Liver (tissue), 3 donors: ENCODE measurements around the gene CCNK.

Experiments
- FOXA1 ChIP-seq: IDR thresholded peaks from 2 replicates; pipeline ENCODE4 v1.6.1; 2016; ENCODE audit warnings: antibody characterized with exemption
- GABPA ChIP-seq, 2 donors: IDR thresholded peaks in 1 of 2; conservative IDR thresholded peaks in 1 of 2; 2 replicates each; pipeline ENCODE4 v1.6.1; 2016; ENCODE audit warnings: antibody characterized with exemption in 2 of 2, mild to moderate bottlenecking in 1 of 2, moderate library complexity in 1 of 2
- JUND ChIP-seq, 2 donors: IDR thresholded peaks; 2 replicates each; pipeline ENCODE4 v1.6.1; 2016; ENCODE audit warnings: antibody characterized with exemption in 2 of 2
- NR2F2 ChIP-seq: IDR thresholded peaks from 2 replicates; pipeline ENCODE4 v1.6.1; 2016; ENCODE audit warnings: antibody characterized with exemption
- SP1 ChIP-seq: IDR thresholded peaks from 2 replicates; pipeline ENCODE4 v1.6.1; 2018; ENCODE audit warnings: antibody characterized with exemption, mild to moderate bottlenecking
- TAF1 ChIP-seq: conservative IDR thresholded peaks from 2 replicates; pipeline ENCODE4 v1.6.1; 2016; ENCODE audit warnings: antibody characterized with exemption, mild to moderate bottlenecking
- YY1 ChIP-seq: IDR thresholded peaks from 2 replicates; pipeline ENCODE4 v1.6.1; 2016; ENCODE audit warnings: antibody characterized with exemption, mild to moderate bottlenecking
- TF ChIP-seq, protein P1 (sequence below): IDR thresholded peaks from 2 replicates; pipeline ENCODE4 v1.6.1; 2016; ENCODE audit warnings: antibody characterized with exemption
- TF ChIP-seq, protein P2 (sequence below): fragments of 150-350 bp; IDR thresholded peaks from 2 replicates; pipeline ENCODE4 v1.5.1; 2017; ENCODE audit warnings: improper control_type of control experiment, low read depth, low read length; ENCODE audit not compliant: missing input control
- TF ChIP-seq, protein P3 (sequence below): IDR thresholded peaks from 2 replicates; pipeline ENCODE4 v1.6.1; 2016; ENCODE audit warnings: antibody characterized with exemption
- donor health status: healthy.
- donor health status: healthy.

DNA sequence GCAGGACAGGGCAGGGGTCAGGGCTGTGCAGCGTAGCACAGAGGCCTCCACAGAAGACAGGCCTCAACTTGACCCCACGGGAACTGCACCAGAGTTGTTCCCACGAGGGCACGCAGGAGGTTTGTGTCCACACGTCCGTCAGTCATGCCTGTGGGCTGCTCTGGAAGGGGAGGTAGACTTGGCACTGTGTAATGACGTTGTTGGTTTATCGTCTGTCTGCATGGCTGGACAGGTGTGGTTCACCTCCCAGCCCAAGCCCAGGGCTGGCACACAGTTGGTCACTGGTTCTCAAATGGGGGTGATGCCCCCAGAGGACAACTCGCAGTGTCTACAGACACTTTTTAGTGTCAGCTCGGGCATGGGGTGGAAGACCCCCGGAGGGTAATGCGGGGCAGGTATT is 45.8 kb downstream of the CCNK start:
- TF ChIP-seq, protein P1, sequence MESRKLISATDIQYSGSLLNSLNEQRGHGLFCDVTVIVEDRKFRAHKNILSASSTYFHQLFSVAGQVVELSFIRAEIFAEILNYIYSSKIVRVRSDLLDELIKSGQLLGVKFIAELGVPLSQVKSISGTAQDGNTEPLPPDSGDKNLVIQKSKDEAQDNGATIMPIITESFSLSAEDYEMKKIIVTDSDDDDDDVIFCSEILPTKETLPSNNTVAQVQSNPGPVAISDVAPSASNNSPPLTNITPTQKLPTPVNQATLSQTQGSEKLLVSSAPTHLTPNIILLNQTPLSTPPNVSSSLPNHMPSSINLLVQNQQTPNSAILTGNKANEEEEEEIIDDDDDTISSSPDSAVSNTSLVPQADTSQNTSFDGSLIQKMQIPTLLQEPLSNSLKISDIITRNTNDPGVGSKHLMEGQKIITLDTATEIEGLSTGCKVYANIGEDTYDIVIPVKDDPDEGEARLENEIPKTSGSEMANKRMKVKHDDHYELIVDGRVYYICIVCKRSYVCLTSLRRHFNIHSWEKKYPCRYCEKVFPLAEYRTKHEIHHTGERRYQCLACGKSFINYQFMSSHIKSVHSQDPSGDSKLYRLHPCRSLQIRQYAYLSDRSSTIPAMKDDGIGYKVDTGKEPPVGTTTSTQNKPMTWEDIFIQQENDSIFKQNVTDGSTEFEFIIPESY, result no peak
- TF ChIP-seq, protein P2, sequence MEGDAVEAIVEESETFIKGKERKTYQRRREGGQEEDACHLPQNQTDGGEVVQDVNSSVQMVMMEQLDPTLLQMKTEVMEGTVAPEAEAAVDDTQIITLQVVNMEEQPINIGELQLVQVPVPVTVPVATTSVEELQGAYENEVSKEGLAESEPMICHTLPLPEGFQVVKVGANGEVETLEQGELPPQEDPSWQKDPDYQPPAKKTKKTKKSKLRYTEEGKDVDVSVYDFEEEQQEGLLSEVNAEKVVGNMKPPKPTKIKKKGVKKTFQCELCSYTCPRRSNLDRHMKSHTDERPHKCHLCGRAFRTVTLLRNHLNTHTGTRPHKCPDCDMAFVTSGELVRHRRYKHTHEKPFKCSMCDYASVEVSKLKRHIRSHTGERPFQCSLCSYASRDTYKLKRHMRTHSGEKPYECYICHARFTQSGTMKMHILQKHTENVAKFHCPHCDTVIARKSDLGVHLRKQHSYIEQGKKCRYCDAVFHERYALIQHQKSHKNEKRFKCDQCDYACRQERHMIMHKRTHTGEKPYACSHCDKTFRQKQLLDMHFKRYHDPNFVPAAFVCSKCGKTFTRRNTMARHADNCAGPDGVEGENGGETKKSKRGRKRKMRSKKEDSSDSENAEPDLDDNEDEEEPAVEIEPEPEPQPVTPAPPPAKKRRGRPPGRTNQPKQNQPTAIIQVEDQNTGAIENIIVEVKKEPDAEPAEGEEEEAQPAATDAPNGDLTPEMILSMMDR, result no peak
- TF ChIP-seq, protein P3, sequence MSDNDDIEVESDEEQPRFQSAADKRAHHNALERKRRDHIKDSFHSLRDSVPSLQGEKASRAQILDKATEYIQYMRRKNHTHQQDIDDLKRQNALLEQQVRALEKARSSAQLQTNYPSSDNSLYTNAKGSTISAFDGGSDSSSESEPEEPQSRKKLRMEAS, result no peak
- TF ChIP-seq SP1 (no peak), GABPA (IDR thresholded peaks at IDR 0.05 in 1 of 2, conservative IDR thresholded peaks at IDR 0.05 in 1 of 2) (no peak), YY1 (no peak), JUND (IDR thresholded peaks at IDR 0.05) (no peak), TAF1 (no peak), FOXA1 (no peak), NR2F2 (no peak)
